Measurements from ENCODE around the gene RASA4B. TPM values are rescaled to one million over a fixed set of nuclear protein-coding genes. Genes with fewer than 3 reads are reported as not detected.

Gene RASA4B
- total and polyA plus RNA-seq, 2 donors (not counting 3 experiments of a cell fraction or from before 2014, with no cell fraction given) = 3.2 to 9.8 TPM

DNA sequence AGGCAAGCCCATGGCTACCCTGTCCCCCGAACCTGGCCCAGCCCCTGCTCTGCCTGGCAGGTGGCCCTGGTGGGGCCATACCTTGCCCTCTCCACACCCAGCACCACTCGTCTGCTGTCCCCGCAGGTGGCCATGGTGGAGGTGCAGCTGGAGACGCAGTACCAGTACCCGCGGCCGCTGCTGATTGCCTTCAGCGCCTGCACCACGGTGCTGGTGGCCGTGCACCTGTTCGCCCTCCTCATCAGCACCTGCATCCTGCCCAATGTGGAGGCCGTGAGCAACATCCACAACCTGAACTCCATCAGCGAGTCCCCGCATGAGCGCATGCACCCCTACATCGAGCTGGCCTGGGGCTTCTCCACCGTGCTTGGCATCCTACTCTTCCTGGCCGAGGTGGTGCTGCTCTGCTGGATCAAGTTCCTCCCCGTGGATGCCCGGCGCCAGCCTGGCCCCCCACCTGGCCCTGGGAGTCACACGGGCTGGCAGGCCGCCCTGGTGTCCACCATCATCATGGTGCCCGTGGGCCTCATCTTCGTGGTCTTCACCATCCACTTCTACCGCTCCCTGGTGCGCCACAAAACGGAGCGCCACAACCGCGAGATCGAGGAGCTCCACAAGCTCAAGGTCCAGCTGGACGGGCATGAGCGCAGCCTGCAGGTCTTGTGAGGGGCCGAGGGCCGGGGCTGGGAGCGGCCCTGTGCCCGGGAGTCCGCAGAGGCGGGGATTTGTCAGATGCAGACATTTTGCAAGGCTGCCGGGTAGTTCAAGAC, 71.0 kb downstream of the RASA4B start:
- Histone ChIP-seq H3K79me2 (ENCODE audit: control insufficient read depth, insufficient read depth, low read length) (no peaks in the 10 kb centered on the region), H3K9ac (replicated peaks; ENCODE audit: extremely low read depth, insufficient read depth, low read length) (no peak overlapping the region), H3K27ac (ENCODE audit: insufficient read depth, low read depth, low read length) (no peak overlapping the region), H3K4me2 (ENCODE audit: insufficient read depth, low read length) (no peak overlapping the region), H3K27me3 (ENCODE audit: control insufficient read depth in 2 of 2, insufficient read depth in 2 of 2, low read length in 2 of 2) (no peaks in the 10 kb centered on the region), H3K9me1 (replicated peaks; ENCODE audit: control insufficient read depth, extremely low read depth, insufficient read depth, low read length) (no peaks in the 10 kb centered on the region), H2AFZ (ENCODE audit: low read depth, low read length) (no peak overlapping the region), H4K20me1 (replicated peaks; ENCODE audit: control insufficient read depth, extremely low read depth, insufficient read depth, low read length) (no peaks in the 10 kb centered on the region), H3K4me3 (replicated peaks in 1 of 3; ENCODE audit: insufficient read depth in 1 of 3, low read depth in 1 of 3, low read length in 3 of 3) (no peak overlapping the region), H3K9me3 (replicated peaks; ENCODE audit: control insufficient read depth, insufficient read depth, low read length) (no peaks in the 10 kb centered on the region), H3K36me3 (ENCODE audit: control insufficient read depth in 2 of 2, extremely low read depth in 1 of 2, insufficient read depth in 2 of 2, low read length in 2 of 2) (peaks cover 0 to 30% of the 10 kb centered on the region in 2 experiments), H3K4me1 (ENCODE audit: control insufficient read depth, extremely low read depth, insufficient read depth, low read length) (no peaks in the 10 kb centered on the region)
- intact Hi-C loops (cut with micrococcal nuclease) (no loop called here), dilution Hi-C loops (cut with MboI; ENCODE audit: extremely low pct_ligation_motif_present, low sequenced_read_pairs) (no loop called here)
- DNase-seq (ENCODE audit: low read depth, low spot score) = no peak
- no TSS peak for BruUV-seq (replicated peaks)
- ChIA-PET CTCF (no interaction called here), POLR2A (no interaction called here)
- no peak for FAIRE-seq
- TF ChIP-seq FOS (IDR thresholded peaks at IDR 0.05; ENCODE audit: borderline replicate concordance, insufficient read depth, low read length) (no peak), POLR2A (IDR thresholded peaks at IDR 0.05; ENCODE audit: low read depth, low read length) (no peak), EZH2 (IDR thresholded peaks at IDR 0.05; ENCODE audit: borderline replicate concordance, low read depth, low read length, severe bottlenecking) (no peak), GATA2 (IDR thresholded peaks at IDR 0.05; ENCODE audit: insufficient read depth, insufficient read length, low read depth, low read length) (no peak), JUN (IDR thresholded peaks at IDR 0.05; ENCODE audit: borderline replicate concordance, insufficient read depth, insufficient read length, low read depth) (no peak), POLR2AphosphoS5 (IDR thresholded peaks at IDR 0.05; ENCODE audit: insufficient read depth, low read depth, low read length) (no peak), MYC (IDR thresholded peaks at IDR 0.05; ENCODE audit: low read depth, low read length) (no peak)
- TF ChIP-seq, protein P1, sequence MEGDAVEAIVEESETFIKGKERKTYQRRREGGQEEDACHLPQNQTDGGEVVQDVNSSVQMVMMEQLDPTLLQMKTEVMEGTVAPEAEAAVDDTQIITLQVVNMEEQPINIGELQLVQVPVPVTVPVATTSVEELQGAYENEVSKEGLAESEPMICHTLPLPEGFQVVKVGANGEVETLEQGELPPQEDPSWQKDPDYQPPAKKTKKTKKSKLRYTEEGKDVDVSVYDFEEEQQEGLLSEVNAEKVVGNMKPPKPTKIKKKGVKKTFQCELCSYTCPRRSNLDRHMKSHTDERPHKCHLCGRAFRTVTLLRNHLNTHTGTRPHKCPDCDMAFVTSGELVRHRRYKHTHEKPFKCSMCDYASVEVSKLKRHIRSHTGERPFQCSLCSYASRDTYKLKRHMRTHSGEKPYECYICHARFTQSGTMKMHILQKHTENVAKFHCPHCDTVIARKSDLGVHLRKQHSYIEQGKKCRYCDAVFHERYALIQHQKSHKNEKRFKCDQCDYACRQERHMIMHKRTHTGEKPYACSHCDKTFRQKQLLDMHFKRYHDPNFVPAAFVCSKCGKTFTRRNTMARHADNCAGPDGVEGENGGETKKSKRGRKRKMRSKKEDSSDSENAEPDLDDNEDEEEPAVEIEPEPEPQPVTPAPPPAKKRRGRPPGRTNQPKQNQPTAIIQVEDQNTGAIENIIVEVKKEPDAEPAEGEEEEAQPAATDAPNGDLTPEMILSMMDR (IDR thresholded peaks at IDR 0.05; ENCODE audit: extremely low read depth in 1 of 2, insufficient read depth in 1 of 2, low read depth in 1 of 2, low read length in 2 of 2) = no peak
- TF ChIP-seq, protein P2, sequence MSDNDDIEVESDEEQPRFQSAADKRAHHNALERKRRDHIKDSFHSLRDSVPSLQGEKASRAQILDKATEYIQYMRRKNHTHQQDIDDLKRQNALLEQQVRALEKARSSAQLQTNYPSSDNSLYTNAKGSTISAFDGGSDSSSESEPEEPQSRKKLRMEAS (IDR thresholded peaks at IDR 0.05; ENCODE audit: insufficient read depth, insufficient read length) = no peak

Measured in endothelial cell of umbilical vein (primary cell).